HEK293T (cell line): ENCODE measurements around the gene DNLZ.

Source experiments
- CTCF ChIA-PET: fragments of 350-600 bp; formaldehyde crosslinking; extraction: SDS; loops from one replicate; lab custom pipeline; 2021; ENCODE audit warnings: antibody characterized with exemption, inconsistent platforms; lab: Yijun Ruan, JAX
- POLR2A ChIA-PET: fragments of 350-600 bp; formaldehyde crosslinking; extraction: SDS; loops from one replicate; lab custom pipeline; 2020; ENCODE audit warnings: antibody characterized with exemption, inconsistent platforms; lab: Yijun Ruan, JAX
- DNase-seq: peaks from one replicate; pipeline ENCODE4 v3.0.0; 2012; ENCODE audit warnings: mixed read lengths; ENCODE audit errors: extremely low spot score
- ARNT ChIP-seq: fragments of 450-650 bp; IDR thresholded peaks from 2 replicates; pipeline ENCODE4 v1.6.1; 2017; ENCODE audit warnings: mild to moderate bottlenecking
- BHLHE40 ChIP-seq: fragments of 450-650 bp; IDR thresholded peaks from 2 replicates; pipeline ENCODE4 v1.6.1; 2016; ENCODE audit warnings: mild to moderate bottlenecking, moderate library complexity, borderline replicate concordance
- CTBP1 ChIP-seq: fragments of 450-650 bp; IDR thresholded peaks from 2 replicates; pipeline ENCODE4 v1.6.1; 2016; ENCODE audit warnings: borderline replicate concordance
- ELF4 ChIP-seq: fragments of 450-650 bp; IDR thresholded peaks from 2 replicates; pipeline ENCODE4 v1.6.1; 2017; ENCODE audit warnings: antibody characterized with exemption
- FOXA1 ChIP-seq: fragments of 450-650 bp; IDR thresholded peaks from 2 replicates; pipeline ENCODE4 v1.6.1; 2016; ENCODE audit warnings: mild to moderate bottlenecking
- FOXK2 ChIP-seq: fragments of 450-650 bp; IDR thresholded peaks from 2 replicates; pipeline ENCODE4 v1.6.1; 2016; ENCODE audit warnings: mild to moderate bottlenecking
- FOXM1 ChIP-seq: fragments of 450-650 bp; IDR thresholded peaks from 2 replicates; pipeline ENCODE4 v1.6.1; 2017; ENCODE audit warnings: mild to moderate bottlenecking, borderline replicate concordance
- HDGF ChIP-seq: fragments of 450-650 bp; IDR thresholded peaks from 2 replicates; pipeline ENCODE4 v1.6.1; 2017; ENCODE audit warnings: antibody characterized with exemption, borderline replicate concordance
- L3MBTL2 ChIP-seq: fragments of 450-650 bp; conservative IDR thresholded peaks from 2 replicates; pipeline ENCODE4 v1.6.1; 2016; ENCODE audit warnings: mild to moderate bottlenecking
- LEF1 ChIP-seq: fragments of 450-650 bp; IDR thresholded peaks from 2 replicates; pipeline ENCODE4 v1.6.1; 2017; ENCODE audit warnings: mild to moderate bottlenecking, borderline replicate concordance
- NFRKB ChIP-seq: fragments of 450-650 bp; IDR thresholded peaks from 2 replicates; pipeline ENCODE4 v1.6.1; 2016; ENCODE audit warnings: mild to moderate bottlenecking, moderate library complexity
- SP1 ChIP-seq: fragments of 450-650 bp; IDR thresholded peaks from 2 replicates; pipeline ENCODE4 v1.6.1; 2017
- SUZ12 ChIP-seq: fragments of 450-650 bp; IDR thresholded peaks from 2 replicates; pipeline ENCODE4 v1.6.1; 2016; ENCODE audit warnings: mild to moderate bottlenecking
- TARDBP ChIP-seq: fragments of 450-650 bp; IDR thresholded peaks from 2 replicates; pipeline ENCODE4 v1.6.1; 2016
- ZNF384 ChIP-seq: fragments of 450-650 bp; IDR thresholded peaks from 2 replicates; pipeline ENCODE4 v1.6.1; 2016
- TF ChIP-seq, protein P1 (sequence below): fragments of 450-650 bp; IDR thresholded peaks from 2 replicates; pipeline ENCODE4 v1.6.1; 2016

DNLZ gene

DNA sequence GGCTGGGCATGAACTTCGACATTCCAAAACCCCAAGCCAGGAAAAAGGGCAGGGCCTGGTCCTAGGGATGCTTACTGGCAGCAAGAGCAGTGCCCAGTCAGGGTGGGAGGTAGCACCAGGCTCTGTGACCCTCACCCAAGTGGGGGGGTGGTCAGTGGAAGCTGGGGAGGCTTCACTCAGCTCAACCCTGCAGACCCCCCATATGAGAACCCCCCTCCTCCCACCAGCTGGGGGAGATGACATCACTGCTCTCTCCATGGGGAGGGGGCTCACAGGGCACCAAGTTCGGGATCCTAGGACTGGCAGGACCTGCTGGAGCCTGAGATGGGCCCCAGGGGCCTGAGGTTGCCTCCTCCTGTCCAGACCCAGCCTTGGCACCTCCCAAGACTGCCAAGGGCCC, 4.7 kb downstream of the DNLZ start:
- TF ChIP-seq, protein P1, sequence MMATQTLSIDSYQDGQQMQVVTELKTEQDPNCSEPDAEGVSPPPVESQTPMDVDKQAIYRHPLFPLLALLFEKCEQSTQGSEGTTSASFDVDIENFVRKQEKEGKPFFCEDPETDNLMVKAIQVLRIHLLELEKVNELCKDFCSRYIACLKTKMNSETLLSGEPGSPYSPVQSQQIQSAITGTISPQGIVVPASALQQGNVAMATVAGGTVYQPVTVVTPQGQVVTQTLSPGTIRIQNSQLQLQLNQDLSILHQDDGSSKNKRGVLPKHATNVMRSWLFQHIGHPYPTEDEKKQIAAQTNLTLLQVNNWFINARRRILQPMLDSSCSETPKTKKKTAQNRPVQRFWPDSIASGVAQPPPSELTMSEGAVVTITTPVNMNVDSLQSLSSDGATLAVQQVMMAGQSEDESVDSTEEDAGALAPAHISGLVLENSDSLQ: no peak
- TF ChIP-seq LEF1 (no peak), NFRKB (no peak), SUZ12 (no peak), HDGF (no peak), L3MBTL2 (no peak), SP1 (no peak), FOXA1 (no peak), TARDBP (no peak), ARNT (no peak), BHLHE40 (no peak)
- ChIA-PET POLR2A (no interaction called here), CTCF (no interaction called here)
- DNase-seq: no peak

DNA sequence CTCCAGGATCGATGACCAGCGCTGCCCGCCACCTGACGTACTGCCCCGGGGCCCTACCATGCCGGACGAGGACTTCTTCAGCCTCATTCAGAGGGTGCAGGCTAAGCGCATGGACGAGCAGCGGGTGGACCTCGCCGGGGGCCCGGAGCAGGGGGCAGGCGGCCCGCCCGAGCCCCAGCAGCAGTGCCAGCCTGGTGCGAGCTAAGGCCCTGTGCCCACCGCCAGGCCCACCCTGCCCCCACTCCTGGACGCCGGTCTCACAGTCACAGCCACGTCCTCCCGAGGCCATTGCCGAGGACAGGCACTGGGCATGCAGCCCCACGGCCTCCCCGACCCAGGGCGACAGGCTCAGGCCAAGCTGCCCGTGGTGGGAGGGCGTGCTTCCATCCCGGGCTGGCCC, 5.5 kb downstream of the DNLZ start:
- no peak for DNase-seq
- TF ChIP-seq NFRKB (no peak), ZNF384 (no peak), SP1 (no peak), FOXM1 (no peak), CTBP1 (no peak), ELF4 (no peak), HDGF (no peak), L3MBTL2 (no peak), TARDBP (no peak)
- TF ChIP-seq, protein P1: no peak
- ChIA-PET CTCF (no interaction called here), POLR2A (no interaction called here)

DNA sequence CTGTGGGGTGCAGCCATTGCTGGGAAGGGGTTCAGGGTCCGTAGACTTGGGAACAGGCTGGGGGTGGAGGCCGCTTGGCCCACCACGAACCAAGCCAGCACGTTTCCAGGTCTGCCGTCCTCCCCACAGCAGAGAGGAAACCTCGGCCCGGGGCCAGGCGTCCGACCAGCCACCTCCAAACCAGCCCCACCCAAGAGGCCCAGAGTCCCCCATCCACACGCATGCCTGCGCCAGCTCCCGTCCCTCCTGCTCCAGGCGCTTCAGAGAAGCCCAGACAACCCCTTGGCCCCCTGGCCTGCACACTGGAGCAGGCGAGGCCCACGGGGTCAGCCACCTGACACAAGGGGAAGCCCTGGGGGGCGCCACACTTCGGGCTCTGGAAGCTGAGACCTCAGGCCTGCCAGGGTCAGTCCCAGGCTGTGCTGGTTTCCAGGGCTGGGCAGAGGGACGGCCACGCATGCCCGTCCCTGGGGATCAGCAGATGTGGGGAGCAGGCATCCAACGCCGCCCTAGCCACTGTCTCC, 6.3 kb downstream of the DNLZ start:
- POLR2A ChIA-PET: no interaction called here
- TF ChIP-seq, protein P1: no peak
- TF ChIP-seq ARNT: no peak
- TF ChIP-seq L3MBTL2: no peak
- no peak for TF ChIP-seq CTBP1
- no peak for TF ChIP-seq HDGF
- TF ChIP-seq ELF4: no peak
- no peak for TF ChIP-seq FOXM1
- no peak for TF ChIP-seq LEF1
- TF ChIP-seq BHLHE40: no peak
- no peak for TF ChIP-seq FOXA1
- no peak for TF ChIP-seq TARDBP
- TF ChIP-seq NFRKB: no peak
- TF ChIP-seq ZNF384: no peak
- no peak for TF ChIP-seq SUZ12
- no peak for TF ChIP-seq SP1
- no peak for TF ChIP-seq FOXK2
- no peak for DNase-seq
- CTCF ChIA-PET: no interaction called here

DNA sequence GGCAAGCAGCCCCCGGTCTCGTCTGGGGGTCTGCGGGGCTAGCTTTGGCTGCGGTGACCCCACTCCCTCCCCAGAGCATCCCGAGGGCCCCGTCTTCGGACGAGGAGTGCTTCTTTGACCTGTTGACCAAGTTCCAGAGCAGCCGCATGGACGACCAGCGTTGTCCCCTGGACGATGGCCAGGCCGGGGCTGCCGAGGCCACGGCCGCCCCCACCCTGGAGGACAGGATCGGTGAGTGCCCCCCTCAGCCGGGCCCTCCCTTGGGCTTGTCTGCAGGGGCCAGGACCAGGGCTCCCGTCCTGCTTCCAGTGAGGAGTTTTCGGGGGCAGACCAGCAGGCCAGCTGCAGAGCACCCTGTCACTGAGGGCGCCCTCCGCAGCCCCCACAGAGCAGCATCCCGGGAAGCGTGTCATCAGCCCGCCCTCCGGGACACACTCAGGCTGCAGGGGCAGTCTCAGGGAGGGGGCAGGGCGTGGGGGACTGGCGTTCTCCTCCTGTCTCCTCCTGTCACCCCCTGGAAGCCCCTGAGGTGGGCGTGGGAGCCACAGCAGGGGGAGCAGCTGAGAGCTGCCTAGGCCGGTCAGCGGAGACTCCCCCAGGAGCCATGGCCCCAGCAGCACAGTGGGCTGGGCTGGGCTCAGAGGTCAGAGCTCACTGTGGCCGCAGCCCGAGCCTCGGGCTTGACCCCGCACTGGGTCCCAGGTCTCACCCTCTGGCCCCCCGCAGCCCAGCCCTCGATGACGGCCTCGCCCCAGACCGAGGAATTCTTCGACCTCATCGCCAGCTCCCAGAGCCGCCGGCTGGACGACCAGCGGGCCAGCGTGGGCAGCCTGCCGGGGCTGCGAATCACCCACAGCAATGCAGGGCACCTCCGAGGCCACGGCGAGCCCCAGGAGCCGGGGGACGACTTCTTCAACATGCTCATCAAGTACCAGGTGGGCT, 7.7 kb downstream of the DNLZ start:
- DNase-seq: no peak
- POLR2A ChIA-PET: no interaction called here
- TF ChIP-seq ELF4 (no peak), ZNF384 (no peak), TARDBP (no peak), NFRKB (no peak), BHLHE40 (no peak), CTBP1 (no peak), ARNT (no peak), SP1 (no peak), L3MBTL2 (no peak), LEF1 (no peak), HDGF (no peak), FOXM1 (no peak), SUZ12 (no peak), FOXK2 (no peak), FOXA1 (no peak)
- TF ChIP-seq, protein P1: no peak
- CTCF ChIA-PET: no interaction called here

DNA sequence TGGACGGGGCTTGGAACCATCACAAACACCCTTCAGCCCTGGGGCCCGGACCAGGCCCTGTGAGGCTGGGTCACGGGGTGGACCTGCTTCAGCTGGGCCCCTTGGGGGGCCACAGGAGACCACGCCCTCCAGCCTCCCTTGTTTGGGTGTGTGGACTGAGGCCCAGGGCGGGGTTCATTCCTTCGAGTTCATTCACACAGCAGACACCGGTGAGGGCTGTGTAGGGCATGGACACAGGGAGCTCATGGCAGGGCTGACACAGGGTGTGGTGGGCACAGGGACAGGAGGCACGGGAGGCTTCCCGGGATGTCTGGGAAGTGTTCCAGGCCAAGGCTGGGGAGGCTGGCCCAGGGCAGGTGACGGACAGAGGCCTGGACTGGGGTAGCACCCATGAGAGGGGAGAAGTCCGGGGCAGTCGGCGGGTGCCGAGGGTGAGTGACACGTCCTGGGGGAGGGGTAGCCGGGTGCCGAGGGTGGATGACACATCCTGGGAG, 8.9 kb downstream of the DNLZ start:
- no peak for TF ChIP-seq ARNT
- no peak for TF ChIP-seq SUZ12
- TF ChIP-seq, protein P1: no peak
- no peak for TF ChIP-seq ELF4
- TF ChIP-seq L3MBTL2: no peak
- no peak for TF ChIP-seq TARDBP
- no peak for TF ChIP-seq ZNF384
- TF ChIP-seq LEF1: no peak
- CTCF ChIA-PET: interaction anchor here (0.8 kb wide), 1 partner anchor 9 kb away, joined by 3 read pairs; the partner anchor contains the start of gene DNLZ
- POLR2A ChIA-PET: interaction anchor here (0.7 to 1.3 kb wide), 2 partner anchors 9 kb away, joined by 3 read pairs; no protein-coding TSS in a partner anchor
- DNase-seq: no peak
